GM23338 (cell line): ENCODE data around the gene CZIB.

Source experiments
- CREB1 ChIP-seq: fragments of 250-450 bp; sonication (Bioruptor Pico); IDR thresholded peaks from 2 replicates; pipeline ENCODE4 v1.5.0; 2020; ENCODE audit warnings: low read depth, mild to moderate bottlenecking, moderate library complexity
- ETS1 ChIP-seq: IDR thresholded peaks from 2 replicates; pipeline ENCODE4 v1.6.1; 2016; ENCODE audit warnings: antibody characterized with exemption
- EZH2 ChIP-seq: fragments of 200-600 bp; sonication (generic); IDR thresholded peaks from one replicate; pipeline ENCODE4 v1.8.0; 2017; ENCODE audit warnings: antibody characterized with exemption, mild to moderate bottlenecking, low read depth; ENCODE audit not compliant: unreplicated experiment
- EZH2phosphoT487 ChIP-seq: fragments of 200-600 bp; sonication (generic); IDR thresholded peaks from one replicate; pipeline ENCODE4 v1.8.1; 2018; ENCODE audit warnings: antibody characterized with exemption; ENCODE audit not compliant: unreplicated experiment
- JUNB ChIP-seq: IDR thresholded peaks from one replicate; pipeline ENCODE4 v1.6.1; 2016; ENCODE audit warnings: antibody characterized with exemption; ENCODE audit not compliant: unreplicated experiment
- POLR2AphosphoS5 ChIP-seq: IDR thresholded peaks from 2 replicates; pipeline ENCODE4 v1.6.1; 2016; ENCODE audit warnings: antibody characterized with exemption, low read depth
- REST ChIP-seq: IDR thresholded peaks from one replicate; pipeline ENCODE4 v1.6.1; 2018; ENCODE audit warnings: antibody characterized with exemption; ENCODE audit not compliant: unreplicated experiment
- STAT1 ChIP-seq: IDR thresholded peaks from one replicate; pipeline ENCODE4 v1.6.1; 2016; ENCODE audit warnings: antibody characterized with exemption; ENCODE audit not compliant: unreplicated experiment
- ZNF331 ChIP-seq: fragments of 250-450 bp; sonication (Bioruptor Pico); IDR thresholded peaks from 2 replicates; pipeline ENCODE4 v1.5.0; 2020; ENCODE audit warnings: low read depth, mild to moderate bottlenecking, moderate library complexity
- TF ChIP-seq, protein P1 (sequence below), 2 experiments: fragments of 200-600 bp in 1 of 2; sonication (generic) in 1 of 2; conservative IDR thresholded peaks; 2 replicates each; pipeline versions ENCODE4 v1.5.1 to v1.6.1; 2016 to 2017; ENCODE audit warnings: antibody characterized with exemption in 2 of 2, low read depth in 2 of 2, mild to moderate bottlenecking in 2 of 2, moderate library complexity in 1 of 2

- TF ChIP-seq, protein P1, sequence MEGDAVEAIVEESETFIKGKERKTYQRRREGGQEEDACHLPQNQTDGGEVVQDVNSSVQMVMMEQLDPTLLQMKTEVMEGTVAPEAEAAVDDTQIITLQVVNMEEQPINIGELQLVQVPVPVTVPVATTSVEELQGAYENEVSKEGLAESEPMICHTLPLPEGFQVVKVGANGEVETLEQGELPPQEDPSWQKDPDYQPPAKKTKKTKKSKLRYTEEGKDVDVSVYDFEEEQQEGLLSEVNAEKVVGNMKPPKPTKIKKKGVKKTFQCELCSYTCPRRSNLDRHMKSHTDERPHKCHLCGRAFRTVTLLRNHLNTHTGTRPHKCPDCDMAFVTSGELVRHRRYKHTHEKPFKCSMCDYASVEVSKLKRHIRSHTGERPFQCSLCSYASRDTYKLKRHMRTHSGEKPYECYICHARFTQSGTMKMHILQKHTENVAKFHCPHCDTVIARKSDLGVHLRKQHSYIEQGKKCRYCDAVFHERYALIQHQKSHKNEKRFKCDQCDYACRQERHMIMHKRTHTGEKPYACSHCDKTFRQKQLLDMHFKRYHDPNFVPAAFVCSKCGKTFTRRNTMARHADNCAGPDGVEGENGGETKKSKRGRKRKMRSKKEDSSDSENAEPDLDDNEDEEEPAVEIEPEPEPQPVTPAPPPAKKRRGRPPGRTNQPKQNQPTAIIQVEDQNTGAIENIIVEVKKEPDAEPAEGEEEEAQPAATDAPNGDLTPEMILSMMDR (conservative IDR thresholded peaks at IDR 0.05; ENCODE audit: low read depth in 2 of 2): no peak
- TF ChIP-seq CREB1 (CRISPR knock-in tag): no peak
- no peak for TF ChIP-seq POLR2AphosphoS5
- no peak for TF ChIP-seq REST
- TF ChIP-seq EZH2: no peak
- no peak for TF ChIP-seq ETS1
- TF ChIP-seq EZH2phosphoT487: no peak
- TF ChIP-seq STAT1: no peak
- TF ChIP-seq JUNB: no peak
- no peak for TF ChIP-seq ZNF331
These were observed 37.1 kb downstream of the CZIB start for GRCh38 chr1:53183095-53183990.
